SK-N-SH (cell line): ENCODE measurements around the gene MYOD1. TPM values are rescaled to one million over a fixed set of nuclear protein-coding genes. Genes with fewer than 3 reads are reported as not detected.

Experiments used
- CTCF ChIA-PET: fragments of 300-600, 350-600 bp; formaldehyde crosslinking; extraction: SDS; loops from one replicate; lab custom pipeline; 2021; lab: Yijun Ruan, JAX
- POLR2A ChIA-PET: fragments of 350-600 bp; sonication (Branson Sonifier 250); formaldehyde crosslinking; extraction: SDS; loops from one replicate; lab custom pipeline; 2020; ENCODE audit warnings: antibody characterized with exemption, inconsistent platforms; lab: Yijun Ruan, JAX
- DNase-seq: peaks from one replicate; pipeline ENCODE4 v3.0.0; 2012
- H2AFZ ChIP-seq: fragments of 200-600 bp; sonication (generic); 2 replicates; pipeline ENCODE4 v1.8.1; 2016; ENCODE audit warnings: antibody characterized with exemption, mild to moderate bottlenecking, low read depth
- H3F3A ChIP-seq: fragments of 200-600 bp; sonication (generic); replicated peaks from 2 replicates; pipeline ENCODE3; 2016; ENCODE audit warnings: antibody characterized with exemption, mild to moderate bottlenecking; ENCODE audit not compliant: insufficient read depth
- H3K27ac ChIP-seq, 2 experiments: fragments of 200-500 bp in 1 of 2; fragments of 200-600 bp in 1 of 2; sonication (Bioruptor generic) in 1 of 2; sonication (generic), shearing (Covaris generic) in 1 of 2; 2 replicates each; pipeline versions ENCODE4 v1.5.1 to v1.6.1; 2014 to 2016; ENCODE audit warnings: low read depth in 2 of 2, inconsistent platforms in 1 of 2, low read length in 1 of 2, mild to moderate bottlenecking in 1 of 2, mixed read lengths in 1 of 2
- H3K27me3 ChIP-seq: fragments of 200-600 bp; sonication (generic), shearing (Covaris generic); 2 replicates; pipeline ENCODE4 v1.6.1; 2016; ENCODE audit warnings: mixed run types; ENCODE audit not compliant: insufficient read depth
- H3K36me3 ChIP-seq, 2 experiments: fragments of 200-500 bp in 1 of 2; fragments of 200-600 bp in 1 of 2; sonication (Bioruptor generic) in 1 of 2; sonication (generic) in 1 of 2; replicated peaks in 1 of 2; 2 replicates each; pipeline versions ENCODE3 to v1.5.1; 2014 to 2016; ENCODE audit warnings: low read length in 1 of 2, mild to moderate bottlenecking in 1 of 2; ENCODE audit not compliant: insufficient read depth in 2 of 2, control insufficient read depth in 1 of 2
- H3K4me1 ChIP-seq, 2 experiments: fragments of 200-500 bp in 1 of 2; fragments of 200-600 bp in 1 of 2; sonication (Bioruptor generic) in 1 of 2; sonication (generic), shearing (Covaris generic) in 1 of 2; 2 replicates each; pipeline versions ENCODE4 v1.5.1 to v1.6.1; 2014 to 2016; ENCODE audit warnings: low read depth in 1 of 2, low read length in 1 of 2, mixed run types in 1 of 2; ENCODE audit not compliant: insufficient read depth in 2 of 2, control insufficient read depth in 1 of 2
- H3K4me2 ChIP-seq: fragments of 200-600 bp; sonication (generic), shearing (Covaris generic); 2 replicates; pipeline ENCODE4 v1.6.1; 2017; ENCODE audit warnings: mixed run types
- H3K4me3 ChIP-seq, 2 experiments: fragments of 200-500 bp in 1 of 2; fragments of 200-600 bp in 1 of 2; sonication (Bioruptor generic) in 1 of 2; sonication (generic), shearing (Covaris generic) in 1 of 2; 2 replicates each; pipeline versions ENCODE4 v1.5.1 to v1.8.1; 2014 to 2016; ENCODE audit warnings: low read depth in 2 of 2, inconsistent platforms in 1 of 2, low read length in 1 of 2, mild to moderate bottlenecking in 1 of 2, mixed read lengths in 1 of 2, moderate library complexity in 1 of 2
- H3K79me2 ChIP-seq: fragments of 200-600 bp; sonication (generic); 2 replicates; pipeline ENCODE4 v1.8.1; 2017; ENCODE audit warnings: mild to moderate bottlenecking; ENCODE audit not compliant: insufficient read depth
- H3K9ac ChIP-seq: fragments of 200-600 bp; sonication (generic); 2 replicates; pipeline ENCODE4 v1.6.1; 2017; ENCODE audit warnings: mixed run types
- H3K9me2 ChIP-seq: fragments of 200-600 bp; sonication (generic); 2 replicates; pipeline ENCODE4 v1.6.1; 2017; ENCODE audit warnings: mixed run types
- H3K9me3 ChIP-seq: fragments of 200-600 bp; sonication (generic); 2 replicates; pipeline ENCODE4 v1.6.1; 2017; ENCODE audit warnings: mixed run types, mild to moderate bottlenecking, moderate library complexity
- H4K20me1 ChIP-seq: fragments of 200-600 bp; sonication (generic); 2 replicates; pipeline ENCODE4 v1.6.1; 2017; ENCODE audit warnings: mild to moderate bottlenecking, mixed run types; ENCODE audit not compliant: insufficient read depth
- CHD2 ChIP-seq: fragments of 150-350 bp; IDR thresholded peaks from 2 replicates; pipeline ENCODE4 v1.6.1; 2018; ENCODE audit warnings: low read length; ENCODE audit not compliant: partially characterized antibody
- ELF1 ChIP-seq: IDR thresholded peaks from 2 replicates; pipeline ENCODE4 v1.4.0; 2012
- FOSL2 ChIP-seq: IDR thresholded peaks from 2 replicates; pipeline ENCODE4 v1.4.0; 2012; ENCODE audit warnings: low read depth, mild to moderate bottlenecking, moderate library complexity, borderline replicate concordance
- FOXJ3 ChIP-seq: sonication (generic); formaldehyde crosslinking; IDR thresholded peaks from 2 replicates; pipeline ENCODE4 v1.5.1; 2020; ENCODE audit warnings: mild to moderate bottlenecking, missing genetic modification reagents
- FOXM1 ChIP-seq: IDR thresholded peaks from 2 replicates; pipeline ENCODE4 v1.4.0; 2012; ENCODE audit warnings: low read depth, mild to moderate bottlenecking
- GATA2 ChIP-seq: sonication (generic); formaldehyde crosslinking; IDR thresholded peaks from 2 replicates; pipeline ENCODE4 v1.5.0; 2020; ENCODE audit warnings: mild to moderate bottlenecking, missing genetic modification reagents
- JUND ChIP-seq: IDR thresholded peaks from 2 replicates; pipeline ENCODE4 v1.4.0; 2012
- NRF1 ChIP-seq: IDR thresholded peaks from 2 replicates; pipeline ENCODE4 v1.6.1; 2012; ENCODE audit warnings: low read depth, mild to moderate bottlenecking, low read length
- POLR2AphosphoS5 ChIP-seq: IDR thresholded peaks from 2 replicates; pipeline ENCODE4 v1.6.1; 2012; ENCODE audit warnings: low read depth, low read length
- RXRA ChIP-seq: IDR thresholded peaks from 2 replicates; pipeline ENCODE4 v1.4.0; 2012; ENCODE audit warnings: low read depth, mild to moderate bottlenecking, borderline replicate concordance
- SIN3A ChIP-seq: IDR thresholded peaks from 2 replicates; pipeline ENCODE4 v1.6.1; 2012; ENCODE audit warnings: low read depth, mild to moderate bottlenecking, low read length, moderate library complexity, borderline replicate concordance
- TCF12 ChIP-seq: IDR thresholded peaks from 2 replicates; pipeline ENCODE4 v1.4.0; 2012
- TEAD4 ChIP-seq: IDR thresholded peaks from 2 replicates; pipeline ENCODE4 v1.4.0; 2012; ENCODE audit warnings: mild to moderate bottlenecking, borderline replicate concordance; ENCODE audit not compliant: insufficient read depth
- YY1 ChIP-seq: IDR thresholded peaks from 2 replicates; pipeline ENCODE4 v1.4.0; 2012; ENCODE audit warnings: low read depth, mild to moderate bottlenecking
- WGBS: methylation state at CpG from one replicate; pipeline ENCODE4 v1.1.6; 2017; ENCODE audit warnings: low lambda C conversion rate; 5-methylcytosine and 5-hydroxymethylcytosine counted together
- polyA plus RNA-seq, 3 experiments: library from polyadenylated mRNA; depleted of rRNA; stranded (reverse); fragments of >200 nt; gene quantifications; 2 replicates each; pipeline ENCODE4 v1.2.3, GENCODE V29; 2012
- TF ChIP-seq, protein P1 (sequence below): IDR thresholded peaks from 2 replicates; pipeline ENCODE4 v1.4.0; 2012; ENCODE audit warnings: low read depth, borderline replicate concordance
- TF ChIP-seq, protein P2 (sequence below): IDR thresholded peaks from 2 replicates; pipeline ENCODE4; 2012
- TF ChIP-seq, protein P3 (sequence below): IDR thresholded peaks from 2 replicates; pipeline ENCODE4 v1.4.0; 2012; ENCODE audit warnings: low read depth

MYOD1 gene
- polyA plus RNA-seq, 1 of the 3 experiments (the other 2 are of a cell fraction): not detected

DNA sequence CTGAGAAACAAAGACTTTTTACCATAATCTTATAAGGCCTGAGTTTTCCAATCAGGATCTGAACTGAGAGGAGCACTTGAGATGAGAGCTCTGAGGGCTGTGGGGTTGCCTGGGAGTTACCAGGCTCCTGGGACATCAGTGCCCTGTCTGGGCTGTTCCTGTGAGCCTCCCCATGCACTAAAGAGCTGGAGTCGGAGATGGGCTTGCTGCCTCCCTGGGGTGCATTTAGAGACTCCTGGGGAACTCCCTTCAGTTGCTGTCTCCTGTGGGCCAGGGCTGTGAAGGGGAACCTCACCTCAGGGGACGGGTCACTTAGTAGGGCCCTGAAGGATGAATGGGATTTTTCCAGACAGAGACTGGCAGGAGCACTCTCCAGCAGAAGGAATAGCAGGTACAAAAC is 48.5 kb downstream of the MYOD1 start (continued):
- TF ChIP-seq, protein P1, sequence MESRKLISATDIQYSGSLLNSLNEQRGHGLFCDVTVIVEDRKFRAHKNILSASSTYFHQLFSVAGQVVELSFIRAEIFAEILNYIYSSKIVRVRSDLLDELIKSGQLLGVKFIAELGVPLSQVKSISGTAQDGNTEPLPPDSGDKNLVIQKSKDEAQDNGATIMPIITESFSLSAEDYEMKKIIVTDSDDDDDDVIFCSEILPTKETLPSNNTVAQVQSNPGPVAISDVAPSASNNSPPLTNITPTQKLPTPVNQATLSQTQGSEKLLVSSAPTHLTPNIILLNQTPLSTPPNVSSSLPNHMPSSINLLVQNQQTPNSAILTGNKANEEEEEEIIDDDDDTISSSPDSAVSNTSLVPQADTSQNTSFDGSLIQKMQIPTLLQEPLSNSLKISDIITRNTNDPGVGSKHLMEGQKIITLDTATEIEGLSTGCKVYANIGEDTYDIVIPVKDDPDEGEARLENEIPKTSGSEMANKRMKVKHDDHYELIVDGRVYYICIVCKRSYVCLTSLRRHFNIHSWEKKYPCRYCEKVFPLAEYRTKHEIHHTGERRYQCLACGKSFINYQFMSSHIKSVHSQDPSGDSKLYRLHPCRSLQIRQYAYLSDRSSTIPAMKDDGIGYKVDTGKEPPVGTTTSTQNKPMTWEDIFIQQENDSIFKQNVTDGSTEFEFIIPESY: no peak
- TF ChIP-seq TEAD4: no peak
- TF ChIP-seq YY1: no peak

DNA sequence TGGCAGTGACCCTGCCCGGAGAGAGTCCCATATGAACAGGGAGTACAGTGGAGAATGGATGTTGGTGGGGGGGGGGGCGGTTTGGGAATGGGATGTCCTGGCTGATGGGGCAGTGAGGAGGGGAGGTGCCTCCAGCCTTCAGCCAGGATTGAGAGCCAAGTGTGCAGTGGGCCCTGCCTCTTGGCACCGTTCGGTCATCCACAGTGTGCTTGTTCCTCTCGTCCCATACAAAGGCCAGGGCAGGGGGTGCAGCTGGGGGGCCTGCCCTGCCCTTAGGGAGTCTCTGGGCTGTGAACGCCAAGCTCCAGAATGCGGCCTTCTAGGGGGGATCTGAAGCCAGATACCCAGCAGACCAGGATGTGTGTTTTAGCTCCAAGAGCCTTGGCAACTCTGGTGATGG is 49.2 kb downstream of the MYOD1 start:
- H3K27me3 ChIP-seq: no peaks in the 10 kb centered on the region
- H3K9me3 ChIP-seq: no peaks in the 10 kb centered on the region
- DNase-seq: no peak
- ChIA-PET POLR2A (no interaction called here), CTCF (interaction anchor here (0.9 to 3.1 kb wide), 4 partner anchors 37 to 138 kb away, joined by 3 to 11 read pairs (median 6); no protein-coding TSS in a partner anchor)
- H3K36me3 ChIP-seq: no peaks in the 10 kb centered on the region
- peaks cover 0 to 24% of the 10 kb centered on the region in 2 experiments; a peak in 2 of 4 replicates for H3K4me1 ChIP-seq
- H3K4me3 ChIP-seq: no peak overlapping the region
- no peaks in the 10 kb centered on the region for H3K9me2 ChIP-seq
- no peaks in the 10 kb centered on the region for H3F3A ChIP-seq
- TF ChIP-seq TCF12 (no peak), FOXJ3 (no peak), FOSL2 (no peak), FOXM1 (no peak), RXRA (no peak), SIN3A (no peak), TEAD4 (no peak), CHD2 (no peak), POLR2AphosphoS5 (no peak), ELF1 (no peak), NRF1 (no peak), GATA2 (CRISPR knock-in tag) (no peak), JUND (no peak)
- TF ChIP-seq, protein P2, sequence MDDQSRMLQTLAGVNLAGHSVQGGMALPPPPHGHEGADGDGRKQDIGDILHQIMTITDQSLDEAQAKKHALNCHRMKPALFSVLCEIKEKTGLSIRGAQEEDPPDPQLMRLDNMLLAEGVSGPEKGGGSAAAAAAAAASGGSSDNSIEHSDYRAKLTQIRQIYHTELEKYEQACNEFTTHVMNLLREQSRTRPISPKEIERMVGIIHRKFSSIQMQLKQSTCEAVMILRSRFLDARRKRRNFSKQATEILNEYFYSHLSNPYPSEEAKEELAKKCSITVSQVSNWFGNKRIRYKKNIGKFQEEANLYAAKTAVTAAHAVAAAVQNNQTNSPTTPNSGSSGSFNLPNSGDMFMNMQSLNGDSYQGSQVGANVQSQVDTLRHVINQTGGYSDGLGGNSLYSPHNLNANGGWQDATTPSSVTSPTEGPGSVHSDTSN: no peak
- TF ChIP-seq, protein P3, sequence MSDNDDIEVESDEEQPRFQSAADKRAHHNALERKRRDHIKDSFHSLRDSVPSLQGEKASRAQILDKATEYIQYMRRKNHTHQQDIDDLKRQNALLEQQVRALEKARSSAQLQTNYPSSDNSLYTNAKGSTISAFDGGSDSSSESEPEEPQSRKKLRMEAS: no peak
- H2AFZ ChIP-seq: no peak overlapping the region
- H3K79me2 ChIP-seq: no peaks in the 10 kb centered on the region
- H3K9ac ChIP-seq: no peak overlapping the region
- no peaks in the 10 kb centered on the region for H4K20me1 ChIP-seq
- H3K27ac ChIP-seq: no peak overlapping the region
- WGBS: 73% methylated on average over 1 of the region's 7 CpGs
- no peak overlapping the region for H3K4me2 ChIP-seq
